ENCODE data around the gene PIP5K1B. TPM values are rescaled to one million over a fixed set of nuclear protein-coding genes. Genes with fewer than 3 reads are reported as not detected.

PIP5K1B gene
- total RNA-seq, 1 experiment from 2014 or later, result not detected

- intact Hi-C loops (cut with micrococcal nuclease; ENCODE audit: unreplicated experiment) (no loop called here), in situ Hi-C loops (cut with HindIII; ENCODE audit: low pct_unique_long_range_greater_than_20kb, low sequenced_read_pairs) (no loop called here)
- DNase-seq (ENCODE audit: low read depth, low spot score) (no peak), ATAC-seq (no peak)
- Histone ChIP-seq H3K27ac (ENCODE audit: low read length) (no peak overlapping the region), H3K4me3 (ENCODE audit: low read depth in 2 of 2, low read length in 2 of 2) (no peak overlapping the region), H3K36me3 (ENCODE audit: control insufficient read depth, insufficient read depth, low read length) (no peaks in the 10 kb centered on the region; the same call in 1 of the 2 replicates), H3K27me3 (ENCODE audit: control insufficient read depth, insufficient read depth, low read length) (no peaks in the 10 kb centered on the region), H3K9me3 (ENCODE audit: control insufficient read depth, insufficient read depth, low read depth, low read length) (no peaks in the 10 kb centered on the region), H3K4me1 (ENCODE audit: control insufficient read depth, insufficient read depth, low read length) (no peaks in the 10 kb centered on the region; the same call in none of the 2 replicates)
- no TSS peak for BruUV-seq (replicated peaks)
- ChIA-PET CTCF (no interaction called here), POLR2A (no interaction called here)
- TF ChIP-seq TCF7L2 (IDR thresholded peaks at IDR 0.05; ENCODE audit: low read depth, low read length), result no peak
- no peak for TF ChIP-seq POLR2AphosphoS5 (IDR thresholded peaks at IDR 0.05; ENCODE audit: low read depth, low read length)
- TF ChIP-seq, protein P1, sequence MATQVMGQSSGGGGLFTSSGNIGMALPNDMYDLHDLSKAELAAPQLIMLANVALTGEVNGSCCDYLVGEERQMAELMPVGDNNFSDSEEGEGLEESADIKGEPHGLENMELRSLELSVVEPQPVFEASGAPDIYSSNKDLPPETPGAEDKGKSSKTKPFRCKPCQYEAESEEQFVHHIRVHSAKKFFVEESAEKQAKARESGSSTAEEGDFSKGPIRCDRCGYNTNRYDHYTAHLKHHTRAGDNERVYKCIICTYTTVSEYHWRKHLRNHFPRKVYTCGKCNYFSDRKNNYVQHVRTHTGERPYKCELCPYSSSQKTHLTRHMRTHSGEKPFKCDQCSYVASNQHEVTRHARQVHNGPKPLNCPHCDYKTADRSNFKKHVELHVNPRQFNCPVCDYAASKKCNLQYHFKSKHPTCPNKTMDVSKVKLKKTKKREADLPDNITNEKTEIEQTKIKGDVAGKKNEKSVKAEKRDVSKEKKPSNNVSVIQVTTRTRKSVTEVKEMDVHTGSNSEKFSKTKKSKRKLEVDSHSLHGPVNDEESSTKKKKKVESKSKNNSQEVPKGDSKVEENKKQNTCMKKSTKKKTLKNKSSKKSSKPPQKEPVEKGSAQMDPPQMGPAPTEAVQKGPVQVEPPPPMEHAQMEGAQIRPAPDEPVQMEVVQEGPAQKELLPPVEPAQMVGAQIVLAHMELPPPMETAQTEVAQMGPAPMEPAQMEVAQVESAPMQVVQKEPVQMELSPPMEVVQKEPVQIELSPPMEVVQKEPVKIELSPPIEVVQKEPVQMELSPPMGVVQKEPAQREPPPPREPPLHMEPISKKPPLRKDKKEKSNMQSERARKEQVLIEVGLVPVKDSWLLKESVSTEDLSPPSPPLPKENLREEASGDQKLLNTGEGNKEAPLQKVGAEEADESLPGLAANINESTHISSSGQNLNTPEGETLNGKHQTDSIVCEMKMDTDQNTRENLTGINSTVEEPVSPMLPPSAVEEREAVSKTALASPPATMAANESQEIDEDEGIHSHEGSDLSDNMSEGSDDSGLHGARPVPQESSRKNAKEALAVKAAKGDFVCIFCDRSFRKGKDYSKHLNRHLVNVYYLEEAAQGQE (IDR thresholded peaks at IDR 0.05; ENCODE audit: insufficient read depth in 1 of 2, low read depth in 2 of 2, low read length in 1 of 2), result no peak
- no peak for TF ChIP-seq SIN3A (IDR thresholded peaks at IDR 0.05; ENCODE audit: borderline replicate concordance, insufficient read depth, low read depth, low read length)
- TF ChIP-seq CTCF (IDR thresholded peaks at IDR 0.05), result no peak
Observed at GRCh38 chr9:68778635-68779034, 73.6 kb downstream of the PIP5K1B start.

DNA sequence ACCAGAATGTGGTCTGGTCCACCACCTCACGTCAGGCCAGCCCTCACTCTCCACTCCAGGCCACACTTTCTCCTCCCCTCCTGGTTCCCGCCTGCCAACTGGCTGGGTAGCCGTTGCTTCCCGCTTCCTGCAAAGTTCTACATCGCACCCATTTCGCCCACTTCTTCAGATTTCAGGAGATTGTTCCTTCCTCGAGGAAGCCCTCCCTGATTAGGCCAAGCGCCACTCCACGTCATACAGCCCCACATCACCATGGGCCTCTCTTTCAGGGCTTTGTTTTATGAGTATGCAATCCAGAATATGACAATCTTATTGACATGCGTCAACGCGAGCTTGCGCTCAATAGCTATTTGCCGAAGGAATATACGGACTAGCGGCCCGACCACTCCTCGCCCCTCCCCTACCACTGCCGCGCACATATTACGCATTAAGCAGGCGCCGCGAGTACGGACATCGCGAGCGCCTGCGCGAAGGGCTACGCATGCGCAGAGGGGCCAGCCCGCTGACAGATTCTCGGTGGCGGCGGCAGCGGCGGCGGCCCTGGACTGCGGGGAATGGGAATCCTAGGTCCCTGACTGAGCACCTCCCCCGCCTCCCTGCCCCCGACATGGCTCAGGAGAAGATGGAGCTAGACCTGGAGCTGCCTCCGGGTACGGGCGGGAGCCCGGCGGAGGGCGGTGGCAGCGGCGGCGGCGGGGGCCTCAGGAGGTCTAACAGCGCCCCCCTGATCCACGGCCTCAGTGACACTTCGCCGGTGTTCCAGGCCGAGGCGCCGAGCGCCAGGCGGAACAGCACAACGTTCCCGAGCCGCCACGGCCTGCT lies 74.7 kb downstream of the PIP5K1B start:
- no peaks in the 10 kb centered on the region; the same call in none of the 2 replicates for H3K4me1 ChIP-seq (ENCODE audit: control insufficient read depth, insufficient read depth, low read length)
- POLR2A ChIA-PET, result no interaction called here
- peak overlapping the region; percentile 92 for H3K27ac ChIP-seq (ENCODE audit: low read length)
- DNase-seq (ENCODE audit: low read depth, low spot score) (peak; percentile 46), ATAC-seq (peak; percentile 97)
- in situ Hi-C loops (cut with HindIII; ENCODE audit: low pct_unique_long_range_greater_than_20kb, low sequenced_read_pairs), result no loop called here
- H3K36me3 ChIP-seq (ENCODE audit: control insufficient read depth, insufficient read depth, low read length), result no peaks in the 10 kb centered on the region; the same call in 1 of the 2 replicates
- no peaks in the 10 kb centered on the region for H3K27me3 ChIP-seq (ENCODE audit: control insufficient read depth, insufficient read depth, low read length)
- no peaks in the 10 kb centered on the region for H3K9me3 ChIP-seq (ENCODE audit: control insufficient read depth, insufficient read depth, low read depth, low read length)
- CTCF ChIA-PET, result interaction anchor here (0.5 kb wide), 1 partner anchor 231 kb away, joined by 3 read pairs; no protein-coding TSS in a partner anchor
- H3K4me3 ChIP-seq (ENCODE audit: low read depth in 2 of 2, low read length in 2 of 2), result peak overlapping the region; percentile 66 to 89
- intact Hi-C loops (cut with micrococcal nuclease; ENCODE audit: unreplicated experiment), result no loop called here
- TF ChIP-seq CTCF (IDR thresholded peaks at IDR 0.05), result peak; percentile 64
- TF ChIP-seq, protein P1 (IDR thresholded peaks at IDR 0.05; ENCODE audit: insufficient read depth in 1 of 2, low read depth in 2 of 2, low read length in 1 of 2), result no peak
- no peak for TF ChIP-seq TCF7L2 (IDR thresholded peaks at IDR 0.05; ENCODE audit: low read depth, low read length)
- TF ChIP-seq POLR2AphosphoS5 (IDR thresholded peaks at IDR 0.05; ENCODE audit: low read depth, low read length), result peak; percentile 38; the same call in 1 of the 2 replicates
- no peak for TF ChIP-seq SIN3A (IDR thresholded peaks at IDR 0.05; ENCODE audit: borderline replicate concordance, insufficient read depth, low read depth, low read length)
- no TSS peak for BruUV-seq (replicated peaks)
